ENCODE results near the gene SLC39A7.

- TF ChIP-seq POLR2AphosphoS5 (IDR thresholded peaks at IDR 0.05; ENCODE audit: low read depth, low read length) (peak; percentile 92), TAF1 (IDR thresholded peaks at IDR 0.05; ENCODE audit: borderline replicate concordance, low read depth, low read length) (peak; percentile 78)
Observed at GRCh38 chr6:33200219-33201146, at the start of gene SLC39A7, which contains the start of gene RXRB.

Measured in GM12892 (cell line).